MCF 10A (cell line): ENCODE results near the gene NEK9. TPM values are rescaled to one million over a fixed set of nuclear protein-coding genes. Genes with fewer than 3 reads are reported as not detected.

ENCODE experiments used
- BruUV-seq: library from RNA; stranded (reverse); fragments of 400-500 nt; replicated peaks from 2 replicates; lab custom pipeline; 2021; lab: Mats Ljungman, UMichigan
- CTCF ChIA-PET: fragments of 300-600 bp; sonication (Branson Sonifier 250); formaldehyde crosslinking; extraction: SDS; loops from one replicate; lab custom pipeline; 2021; ENCODE audit warnings: antibody characterized with exemption, inconsistent platforms; lab: Yijun Ruan, JAX
- POLR2A ChIA-PET: fragments of 300-600, 350-650 bp; sonication (Branson Sonifier 250); formaldehyde crosslinking; extraction: SDS; loops from one replicate; lab custom pipeline; 2020; ENCODE audit warnings: antibody characterized with exemption, inconsistent platforms; lab: Yijun Ruan, JAX
- DNase-seq: peaks from one replicate; pipeline ENCODE4 v3.0.0-alpha.2; 2018; ENCODE audit not compliant: unreplicated experiment
- H3K27ac Mint-ChIP-seq: one replicate; pipeline ENCODE4 v1.8.0; 2022; ENCODE audit warnings: mild to moderate bottlenecking, low read depth, mixed read lengths; ENCODE audit not compliant: unreplicated experiment
- H3K27me3 Mint-ChIP-seq: one replicate; pipeline ENCODE4 v1.8.0; 2022; ENCODE audit warnings: mixed read lengths; ENCODE audit not compliant: insufficient read depth, unreplicated experiment
- H3K36me3 Mint-ChIP-seq: one replicate; pipeline ENCODE4 v1.8.0; 2022; ENCODE audit warnings: mild to moderate bottlenecking, moderate library complexity, mixed read lengths; ENCODE audit not compliant: insufficient read depth, unreplicated experiment
- H3K4me1 Mint-ChIP-seq: one replicate; pipeline ENCODE4 v1.8.0; 2022; ENCODE audit warnings: mixed read lengths; ENCODE audit not compliant: insufficient read depth, unreplicated experiment
- H3K4me3 Mint-ChIP-seq: one replicate; pipeline ENCODE4 v1.8.0; 2022; ENCODE audit warnings: mild to moderate bottlenecking, moderate library complexity, mixed read lengths; ENCODE audit not compliant: unreplicated experiment
- H3K9me3 Mint-ChIP-seq: one replicate; pipeline ENCODE4 v1.8.0; 2022; ENCODE audit warnings: mixed read lengths; ENCODE audit not compliant: unreplicated experiment
- intact Hi-C: fragments of 100-400 bp; cut with micrococcal nuclease; formaldehyde crosslinking; loops from 2 replicates; pipeline ENCODE4 v1.14.1; 2022
- total RNA-seq: library from RNA; stranded (reverse); gene quantifications from 2 replicates; pipeline ENCODE4 v1.2.3, GENCODE V29; 2022
- TF ChIP-seq, protein P1 (sequence below): fragments of 200-600 bp; IDR thresholded peaks from one replicate; pipeline ENCODE4 v1.8.0; 2022; ENCODE audit warnings: antibody characterized with exemption, mild to moderate bottlenecking; ENCODE audit not compliant: unreplicated experiment

Gene NEK9
- total RNA-seq, 1 experiment from 2014 or later, result 112 TPM

DNA sequence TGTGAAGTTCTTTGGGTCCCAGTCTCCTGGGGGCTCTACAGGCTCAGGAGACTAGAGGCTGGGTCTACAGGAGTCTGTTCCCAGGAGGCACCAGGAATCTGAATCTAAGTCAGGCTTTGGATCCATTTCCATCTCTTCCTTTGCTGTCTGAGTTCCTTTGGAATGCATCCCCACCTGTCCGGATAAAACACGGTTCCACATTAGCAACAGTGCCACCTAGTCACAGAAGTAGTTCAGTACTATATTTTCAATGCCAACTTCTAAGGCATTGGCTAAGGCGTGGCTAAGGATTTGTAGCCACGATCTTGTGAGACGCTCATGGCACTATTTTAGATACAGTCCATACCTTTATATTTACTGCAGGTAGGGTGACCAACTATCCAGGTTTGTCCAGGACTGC, 42.3 kb downstream of the NEK9 start:
- ChIA-PET POLR2A (interaction anchor here (1.7 kb wide), 1 partner anchor 15 kb away, joined by 5 read pairs; the partner anchor contains the start of gene ZC2HC1C), CTCF (interaction anchor here (0.6 to 1.7 kb wide), 5 partner anchors 14 to 305 kb away, joined by 3 to 4 read pairs (median 3); no protein-coding TSS in a partner anchor)
- DNase-seq, result peak; percentile 19
- H3K27ac Mint-ChIP-seq, result peak overlapping the region; percentile 42
- no peak overlapping the region for H3K4me3 Mint-ChIP-seq
- peaks cover 80% of the 10 kb centered on the region for H3K36me3 Mint-ChIP-seq
- H3K9me3 Mint-ChIP-seq, result no peaks in the 10 kb centered on the region
- intact Hi-C loops, result no loop called here
- H3K4me1 Mint-ChIP-seq, result no peaks in the 10 kb centered on the region
- BruUV-seq, result no TSS peak
- TF ChIP-seq, protein P1, sequence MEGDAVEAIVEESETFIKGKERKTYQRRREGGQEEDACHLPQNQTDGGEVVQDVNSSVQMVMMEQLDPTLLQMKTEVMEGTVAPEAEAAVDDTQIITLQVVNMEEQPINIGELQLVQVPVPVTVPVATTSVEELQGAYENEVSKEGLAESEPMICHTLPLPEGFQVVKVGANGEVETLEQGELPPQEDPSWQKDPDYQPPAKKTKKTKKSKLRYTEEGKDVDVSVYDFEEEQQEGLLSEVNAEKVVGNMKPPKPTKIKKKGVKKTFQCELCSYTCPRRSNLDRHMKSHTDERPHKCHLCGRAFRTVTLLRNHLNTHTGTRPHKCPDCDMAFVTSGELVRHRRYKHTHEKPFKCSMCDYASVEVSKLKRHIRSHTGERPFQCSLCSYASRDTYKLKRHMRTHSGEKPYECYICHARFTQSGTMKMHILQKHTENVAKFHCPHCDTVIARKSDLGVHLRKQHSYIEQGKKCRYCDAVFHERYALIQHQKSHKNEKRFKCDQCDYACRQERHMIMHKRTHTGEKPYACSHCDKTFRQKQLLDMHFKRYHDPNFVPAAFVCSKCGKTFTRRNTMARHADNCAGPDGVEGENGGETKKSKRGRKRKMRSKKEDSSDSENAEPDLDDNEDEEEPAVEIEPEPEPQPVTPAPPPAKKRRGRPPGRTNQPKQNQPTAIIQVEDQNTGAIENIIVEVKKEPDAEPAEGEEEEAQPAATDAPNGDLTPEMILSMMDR, result peak; percentile 7
- H3K27me3 Mint-ChIP-seq, result no peaks in the 10 kb centered on the region

DNA sequence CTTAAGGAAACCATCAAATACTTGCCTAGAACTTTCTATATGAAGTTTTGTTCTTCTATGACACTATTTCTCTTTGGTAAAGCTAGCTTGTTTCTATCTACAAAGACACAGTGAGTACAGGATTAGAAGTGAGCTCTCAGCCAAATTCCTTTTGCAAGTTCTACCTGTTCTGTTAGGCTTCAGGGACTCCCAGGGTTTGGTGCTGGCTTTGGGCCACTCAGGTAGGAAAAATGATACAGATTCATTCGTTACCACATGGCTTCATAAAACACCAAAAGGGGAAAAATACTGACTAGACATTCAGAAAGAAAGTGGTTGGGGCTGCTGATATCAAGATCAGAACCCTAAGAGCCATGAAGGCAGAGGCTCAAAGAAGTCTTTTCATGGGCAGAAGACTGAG, 43.6 kb downstream of the NEK9 start:
- Mint-ChIP-seq H3K27me3 (no peaks in the 10 kb centered on the region), H3K4me3 (no peak overlapping the region), H3K36me3 (peaks cover 70% of the 10 kb centered on the region), H3K9me3 (no peaks in the 10 kb centered on the region), H3K27ac (no peak overlapping the region), H3K4me1 (no peaks in the 10 kb centered on the region)
- DNase-seq, result no peak
- ChIA-PET POLR2A (interaction anchor here (0.6 to 1.7 kb wide), 2 partner anchors 14 to 225 kb away, joined by 3 to 5 read pairs; partner anchors contain the start of gene ZC2HC1C), CTCF (interaction anchor here (0.5 to 1.5 kb wide), 7 partner anchors 9 to 544 kb away, joined by 3 to 5 read pairs (median 3); no protein-coding TSS in a partner anchor)
- intact Hi-C loops, result no loop called here
- TF ChIP-seq, protein P1, result no peak
- no TSS peak for BruUV-seq

DNA sequence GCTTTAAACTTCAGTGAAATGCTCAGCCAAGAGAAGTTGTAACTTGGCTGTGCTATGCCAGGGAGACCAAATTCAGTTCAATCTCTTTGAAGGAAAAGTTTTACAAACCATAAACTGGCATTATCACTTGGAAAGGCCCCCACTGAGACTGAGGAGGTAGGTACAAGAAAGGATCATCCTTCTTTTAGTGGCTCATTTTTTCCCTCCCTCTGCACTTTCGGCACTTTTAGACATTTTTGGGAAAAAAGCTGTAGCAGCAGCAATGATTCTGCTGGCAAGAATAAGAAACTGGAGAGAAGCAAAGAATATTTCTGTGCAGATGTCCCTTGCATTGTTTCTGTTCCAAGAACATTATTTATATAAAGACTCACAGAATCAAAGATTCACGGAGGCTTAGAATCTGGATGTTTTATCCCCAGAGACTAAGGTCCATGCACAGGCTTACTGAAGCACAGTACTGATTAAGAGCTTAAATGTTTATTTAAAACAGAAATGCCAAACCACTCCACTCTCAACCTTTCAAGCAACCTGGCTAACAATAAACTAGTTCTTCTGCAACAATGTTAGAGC, 45.1 kb downstream of the NEK9 start:
- no peak overlapping the region for H3K4me3 Mint-ChIP-seq
- H3K27me3 Mint-ChIP-seq, result no peaks in the 10 kb centered on the region
- ChIA-PET CTCF (no interaction called here), POLR2A (interaction anchor here (1.8 kb wide), 1 partner anchor 12 kb away, joined by 5 read pairs; the partner anchor contains the start of gene ZC2HC1C)
- no peaks in the 10 kb centered on the region for H3K9me3 Mint-ChIP-seq
- TF ChIP-seq, protein P1, result no peak
- no peak overlapping the region for H3K27ac Mint-ChIP-seq
- no peak for DNase-seq
- intact Hi-C loops, result no loop called here
- peaks cover 61% of the 10 kb centered on the region for H3K36me3 Mint-ChIP-seq
- BruUV-seq, result no TSS peak
- no peaks in the 10 kb centered on the region for H3K4me1 Mint-ChIP-seq

DNA sequence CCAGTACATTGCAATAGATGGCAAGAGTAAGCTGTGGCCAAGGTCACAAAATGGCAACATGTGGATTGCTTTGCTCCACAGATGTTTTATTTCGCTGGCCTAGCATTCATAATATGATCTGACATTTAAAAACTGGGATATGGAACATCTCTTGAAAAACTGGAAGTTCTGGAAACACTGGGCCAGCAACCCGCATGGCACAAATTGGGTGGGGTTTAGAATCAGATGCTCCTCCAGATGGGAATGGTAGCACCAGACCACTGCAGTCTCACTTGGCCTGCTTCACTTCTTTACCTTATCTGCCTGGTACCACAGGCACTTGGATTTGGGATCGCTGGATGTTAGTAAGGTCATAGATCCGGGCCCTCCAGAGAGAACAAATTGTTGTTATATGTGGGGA, 47.3 kb downstream of the NEK9 start:
- no peaks in the 10 kb centered on the region for H3K4me1 Mint-ChIP-seq
- BruUV-seq, result no TSS peak
- intact Hi-C loops, result no loop called here
- peaks cover 44% of the 10 kb centered on the region for H3K36me3 Mint-ChIP-seq
- CTCF ChIA-PET, result interaction anchor here (0.6 to 4.2 kb wide), 4 partner anchors 9 to 78 kb away, joined by 3 to 24 read pairs (median 4); partner anchors contain the start of gene ZC2HC1C
- H3K9me3 Mint-ChIP-seq, result no peaks in the 10 kb centered on the region
- H3K4me3 Mint-ChIP-seq, result no peak overlapping the region
- POLR2A ChIA-PET, result interaction anchor here (0.9 to 1.8 kb wide), 2 partner anchors 9 to 10 kb away, joined by 3 to 5 read pairs; no protein-coding TSS in a partner anchor
- TF ChIP-seq, protein P1, result no peak
- DNase-seq, result no peak
- H3K27me3 Mint-ChIP-seq, result no peaks in the 10 kb centered on the region
- no peak overlapping the region for H3K27ac Mint-ChIP-seq
